GM13977 (cell line): ENCODE results near the gene ZMIZ1.

Experiments used
- DNase-seq: peaks from one replicate; pipeline ENCODE4 v3.0.0; 2012; ENCODE audit warnings: low spot score
- CTCF ChIP-seq: IDR thresholded peaks from 2 replicates; pipeline ENCODE4 v1.5.1; 2012; ENCODE audit warnings: mild to moderate bottlenecking, control low read depth; ENCODE audit not compliant: insufficient read depth; ENCODE audit errors: extremely low read depth, missing control alignments
- in situ Hi-C: fragments of 300-500 bp; cut with MboI; formaldehyde crosslinking; loops from one replicate; pipeline ENCODE4 v1.12.0; 2022; ENCODE audit warnings: low sequenced_read_pairs, low pct_unique_long_range_greater_than_20kb, mixed read lengths, inconsistent platforms; ENCODE audit not compliant: unreplicated experiment

Gene ZMIZ1

GRCh38 chr10:79100771-79101170 is 32.0 kb downstream of the ZMIZ1 start:
- in situ Hi-C loops: no loop called here
- no peak for TF ChIP-seq CTCF
- no peak for DNase-seq

- no peak for DNase-seq
- in situ Hi-C loops: no loop called here
- no peak for TF ChIP-seq CTCF
These were observed 33.1 kb downstream of the ZMIZ1 start for GRCh38 chr10:79101560-79102497.

- in situ Hi-C loops: no loop called here
- DNase-seq: no peak
- no peak for TF ChIP-seq CTCF
These were observed 33.7 kb downstream of the ZMIZ1 start for GRCh38 chr10:79102498-79102874.

GRCh38 chr10:79103129-79103528 is 34.4 kb downstream of the ZMIZ1 start:
- TF ChIP-seq CTCF: no peak
- no peak for DNase-seq
- in situ Hi-C loops: no loop called here

- in situ Hi-C loops: no loop called here
- no peak for DNase-seq
- no peak for TF ChIP-seq CTCF
These were observed 34.8 kb downstream of the ZMIZ1 start for GRCh38 chr10:79103585-79103984.

GRCh38 chr10:79105150-79105739 is 36.5 kb downstream of the ZMIZ1 start:
- TF ChIP-seq CTCF: no peak
- in situ Hi-C loops: no loop called here
- DNase-seq: no peak
